DND-41 (cell line): ENCODE data around the gene LRRC9.

Source experiments
- EZH2 ChIP-seq: IDR thresholded peaks from 3 replicates; pipeline ENCODE4 v1.6.1; 2012; ENCODE audit warnings: borderline replicate concordance, low read depth, mild to moderate bottlenecking, moderate library complexity, low read length, inconsistent platforms; ENCODE audit not compliant: severe bottlenecking
- TF ChIP-seq, protein P1 (sequence below): IDR thresholded peaks from 2 replicates; pipeline ENCODE4 v1.5.1; 2012; ENCODE audit warnings: borderline replicate concordance, low read length, moderate library complexity, mild to moderate bottlenecking; ENCODE audit not compliant: poor library complexity, severe bottlenecking; ENCODE audit errors: extremely low read depth

DNA sequence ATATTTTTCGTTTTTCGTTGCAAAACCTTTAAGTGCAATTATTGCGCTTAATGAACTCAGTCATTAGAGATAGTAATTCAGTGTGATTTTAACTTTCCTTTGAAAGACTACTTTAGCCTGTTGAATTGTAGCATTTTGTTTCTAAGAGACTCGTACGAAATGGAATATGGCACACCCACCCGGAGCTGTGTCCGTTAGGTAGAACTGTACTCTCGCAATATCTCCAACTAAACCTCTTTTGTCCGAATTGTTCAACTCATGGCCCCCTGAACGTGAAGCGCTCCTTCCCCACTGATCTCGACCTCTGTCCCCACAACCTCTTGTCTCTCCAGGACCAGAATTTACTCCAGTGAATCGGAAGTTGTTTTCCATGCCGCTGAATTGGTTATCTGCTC is 172.6 kb downstream of the LRRC9 start:
- TF ChIP-seq, protein P1, sequence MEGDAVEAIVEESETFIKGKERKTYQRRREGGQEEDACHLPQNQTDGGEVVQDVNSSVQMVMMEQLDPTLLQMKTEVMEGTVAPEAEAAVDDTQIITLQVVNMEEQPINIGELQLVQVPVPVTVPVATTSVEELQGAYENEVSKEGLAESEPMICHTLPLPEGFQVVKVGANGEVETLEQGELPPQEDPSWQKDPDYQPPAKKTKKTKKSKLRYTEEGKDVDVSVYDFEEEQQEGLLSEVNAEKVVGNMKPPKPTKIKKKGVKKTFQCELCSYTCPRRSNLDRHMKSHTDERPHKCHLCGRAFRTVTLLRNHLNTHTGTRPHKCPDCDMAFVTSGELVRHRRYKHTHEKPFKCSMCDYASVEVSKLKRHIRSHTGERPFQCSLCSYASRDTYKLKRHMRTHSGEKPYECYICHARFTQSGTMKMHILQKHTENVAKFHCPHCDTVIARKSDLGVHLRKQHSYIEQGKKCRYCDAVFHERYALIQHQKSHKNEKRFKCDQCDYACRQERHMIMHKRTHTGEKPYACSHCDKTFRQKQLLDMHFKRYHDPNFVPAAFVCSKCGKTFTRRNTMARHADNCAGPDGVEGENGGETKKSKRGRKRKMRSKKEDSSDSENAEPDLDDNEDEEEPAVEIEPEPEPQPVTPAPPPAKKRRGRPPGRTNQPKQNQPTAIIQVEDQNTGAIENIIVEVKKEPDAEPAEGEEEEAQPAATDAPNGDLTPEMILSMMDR = no peak
- no peak for TF ChIP-seq EZH2
